ENCODE results near the gene KPNA6.

KPNA6 gene

DNA sequence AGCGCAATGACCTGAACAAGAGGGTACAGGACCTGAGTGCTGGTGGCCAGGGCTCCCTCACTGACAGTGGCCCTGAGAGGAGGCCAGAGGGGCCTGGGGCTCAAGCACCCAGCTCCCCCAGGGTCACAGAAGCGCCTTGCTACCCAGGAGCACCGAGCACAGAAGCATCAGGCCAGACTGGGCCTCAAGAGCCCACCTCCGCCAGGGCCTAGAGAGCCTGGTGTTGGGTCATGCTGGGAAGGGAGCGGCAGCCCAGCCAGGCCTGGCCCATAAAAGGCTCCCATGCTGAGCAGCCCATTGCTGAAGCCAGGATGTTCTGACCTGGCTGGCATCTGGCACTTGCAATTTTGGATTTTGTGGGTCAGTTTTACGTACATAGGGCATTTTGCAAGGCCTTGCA, 87.1 kb downstream of the KPNA6 start:
- no peaks in the 10 kb centered on the region for H3K27me3 ChIP-seq (ENCODE audit: insufficient read depth, low read length, poor library complexity)
- 0 out of 2 replicates have a peak overlapping the region, but pooled peaks have one; percentile 9 for H3K27ac ChIP-seq (ENCODE audit: low read length)
- no peak overlapping the region for H2AFZ ChIP-seq (ENCODE audit: low read depth, low read length)
- H3K36me3 ChIP-seq (ENCODE audit: insufficient read depth, low read length), result peaks cover 85% of the 10 kb centered on the region
- H3K4me1 ChIP-seq (ENCODE audit: insufficient read depth, low read length), result peaks cover 42% of the 10 kb centered on the region
- H3K9ac ChIP-seq (ENCODE audit: low read depth, low read length), result no peak overlapping the region
- no peak overlapping the region for H3K4me2 ChIP-seq (ENCODE audit: insufficient read depth, low read length)
- DNase-seq (no peak), ATAC-seq (ENCODE audit: insufficient read depth, low read depth) (no peak)
- TF ChIP-seq, protein P1, sequence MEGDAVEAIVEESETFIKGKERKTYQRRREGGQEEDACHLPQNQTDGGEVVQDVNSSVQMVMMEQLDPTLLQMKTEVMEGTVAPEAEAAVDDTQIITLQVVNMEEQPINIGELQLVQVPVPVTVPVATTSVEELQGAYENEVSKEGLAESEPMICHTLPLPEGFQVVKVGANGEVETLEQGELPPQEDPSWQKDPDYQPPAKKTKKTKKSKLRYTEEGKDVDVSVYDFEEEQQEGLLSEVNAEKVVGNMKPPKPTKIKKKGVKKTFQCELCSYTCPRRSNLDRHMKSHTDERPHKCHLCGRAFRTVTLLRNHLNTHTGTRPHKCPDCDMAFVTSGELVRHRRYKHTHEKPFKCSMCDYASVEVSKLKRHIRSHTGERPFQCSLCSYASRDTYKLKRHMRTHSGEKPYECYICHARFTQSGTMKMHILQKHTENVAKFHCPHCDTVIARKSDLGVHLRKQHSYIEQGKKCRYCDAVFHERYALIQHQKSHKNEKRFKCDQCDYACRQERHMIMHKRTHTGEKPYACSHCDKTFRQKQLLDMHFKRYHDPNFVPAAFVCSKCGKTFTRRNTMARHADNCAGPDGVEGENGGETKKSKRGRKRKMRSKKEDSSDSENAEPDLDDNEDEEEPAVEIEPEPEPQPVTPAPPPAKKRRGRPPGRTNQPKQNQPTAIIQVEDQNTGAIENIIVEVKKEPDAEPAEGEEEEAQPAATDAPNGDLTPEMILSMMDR (IDR thresholded peaks at IDR 0.05; ENCODE audit: borderline replicate concordance, extremely low read depth, low read length, poor library complexity, severe bottlenecking), result no peak
- no peak for TF ChIP-seq EZH2 (IDR thresholded peaks at IDR 0.05; ENCODE audit: borderline replicate concordance, low read depth, low read length, severe bottlenecking)
- H3K79me2 ChIP-seq (ENCODE audit: insufficient read depth, low read length), result no peaks in the 10 kb centered on the region; the same call in 1 of the 2 replicates
- no peaks in the 10 kb centered on the region for H3K9me3 ChIP-seq (ENCODE audit: insufficient read depth, low read length, severe bottlenecking)
- peaks cover 59% of the 10 kb centered on the region for H4K20me1 ChIP-seq (ENCODE audit: insufficient read depth, low read length)
- H3K4me3 ChIP-seq (ENCODE audit: low read depth in 1 of 2, low read length in 2 of 2), result no peak overlapping the region

DNA sequence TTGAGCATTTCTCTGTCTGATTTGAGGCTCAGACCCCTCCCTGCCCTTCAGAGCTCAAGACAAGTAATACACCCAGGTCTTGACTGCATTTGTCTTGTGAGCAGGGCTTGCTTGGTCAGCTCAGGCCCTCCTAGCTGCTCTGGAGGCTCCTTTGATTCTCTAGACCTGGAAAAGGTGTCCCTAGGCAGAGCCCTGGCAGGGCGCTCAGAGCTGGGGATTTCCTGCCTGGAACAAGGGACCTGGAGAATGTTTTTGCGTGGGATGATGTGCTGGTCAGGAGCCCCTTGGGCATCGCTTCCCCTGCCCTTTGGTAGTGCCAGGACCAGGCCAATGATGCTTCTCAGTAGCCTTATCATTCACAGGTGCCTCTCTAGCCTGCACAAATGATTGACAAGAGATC, 87.7 kb downstream of the KPNA6 start:
- no peaks in the 10 kb centered on the region; the same call in 1 of the 2 replicates for H3K79me2 ChIP-seq (ENCODE audit: insufficient read depth, low read length)
- H3K36me3 ChIP-seq (ENCODE audit: insufficient read depth, low read length), result peaks cover 80% of the 10 kb centered on the region
- peaks cover 47% of the 10 kb centered on the region for H3K4me1 ChIP-seq (ENCODE audit: insufficient read depth, low read length)
- peaks cover 56% of the 10 kb centered on the region for H4K20me1 ChIP-seq (ENCODE audit: insufficient read depth, low read length)
- no peak for TF ChIP-seq EZH2 (IDR thresholded peaks at IDR 0.05; ENCODE audit: borderline replicate concordance, low read depth, low read length, severe bottlenecking)
- TF ChIP-seq, protein P1 (IDR thresholded peaks at IDR 0.05; ENCODE audit: borderline replicate concordance, extremely low read depth, low read length, poor library complexity, severe bottlenecking), result no peak
- no peak overlapping the region for H3K9ac ChIP-seq (ENCODE audit: low read depth, low read length)
- H3K4me2 ChIP-seq (ENCODE audit: insufficient read depth, low read length), result no peak overlapping the region
- H3K27ac ChIP-seq (ENCODE audit: low read length), result no peak overlapping the region
- H2AFZ ChIP-seq (ENCODE audit: low read depth, low read length), result no peak overlapping the region
- no peak overlapping the region for H3K4me3 ChIP-seq (ENCODE audit: low read depth in 1 of 2, low read length in 2 of 2)
- ATAC-seq (ENCODE audit: insufficient read depth, low read depth) (no peak), DNase-seq (no peak)
- no peaks in the 10 kb centered on the region for H3K27me3 ChIP-seq (ENCODE audit: insufficient read depth, low read length, poor library complexity)
- H3K9me3 ChIP-seq (ENCODE audit: insufficient read depth, low read length, severe bottlenecking), result no peaks in the 10 kb centered on the region

DNA sequence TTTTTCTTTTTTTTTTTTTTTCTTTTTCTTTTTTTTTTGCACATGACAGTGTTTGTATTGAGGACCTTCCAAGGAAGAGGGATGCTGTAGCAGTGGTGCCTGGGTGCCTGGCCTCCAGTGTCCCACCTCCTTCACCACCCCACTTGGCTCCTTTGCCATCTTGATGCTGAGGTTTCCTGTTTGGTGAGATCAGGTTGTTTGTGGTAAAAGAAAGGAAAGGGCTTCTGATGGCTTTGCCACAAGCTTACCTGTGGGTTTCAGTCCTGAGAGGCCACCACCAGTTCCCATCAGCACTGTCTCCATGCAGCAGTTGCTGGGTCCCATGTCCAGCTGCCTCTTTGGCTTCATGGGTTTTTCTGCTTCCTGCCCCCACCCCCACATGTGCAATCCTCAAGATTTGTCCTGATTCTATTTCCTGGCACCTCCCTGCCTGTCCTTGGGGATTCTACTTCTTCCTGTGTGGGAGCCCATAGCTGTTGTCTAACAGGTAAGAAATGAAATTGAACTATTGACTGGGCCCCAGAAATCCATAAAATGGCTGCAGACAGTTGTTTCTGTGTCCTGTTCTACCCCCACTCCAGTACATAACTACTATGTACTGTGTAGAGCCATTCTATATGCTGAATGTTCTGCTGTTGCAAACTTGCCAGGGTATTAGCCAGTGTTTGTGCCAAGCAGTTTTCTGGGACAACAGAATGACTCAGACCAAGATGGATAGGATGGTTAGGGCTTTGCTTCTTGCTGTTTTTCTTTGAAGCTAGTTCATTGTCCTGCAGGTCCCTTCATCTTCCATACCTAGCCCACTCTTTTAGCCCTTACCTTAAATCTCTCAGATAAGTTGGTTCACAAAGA, 88.3 kb downstream of the KPNA6 start:
- Histone ChIP-seq H3K4me1 (ENCODE audit: insufficient read depth, low read length) (peaks cover 53% of the 10 kb centered on the region), H3K4me2 (ENCODE audit: insufficient read depth, low read length) (no peak overlapping the region)

More for the DNA sequence above, 88.3 kb downstream of the KPNA6 start:
- Histone ChIP-seq H3K27ac (ENCODE audit: low read length) (no peak overlapping the region), H3K9ac (ENCODE audit: low read depth, low read length) (no peak overlapping the region), H3K27me3 (ENCODE audit: insufficient read depth, low read length, poor library complexity) (no peaks in the 10 kb centered on the region), H3K4me3 (ENCODE audit: low read depth in 1 of 2, low read length in 2 of 2) (no peak overlapping the region), H3K9me3 (ENCODE audit: insufficient read depth, low read length, severe bottlenecking) (no peaks in the 10 kb centered on the region), H3K36me3 (ENCODE audit: insufficient read depth, low read length) (peaks cover 73% of the 10 kb centered on the region), H2AFZ (ENCODE audit: low read depth, low read length) (no peak overlapping the region), H3K79me2 (ENCODE audit: insufficient read depth, low read length) (no peaks in the 10 kb centered on the region; the same call in 1 of the 2 replicates), H4K20me1 (ENCODE audit: insufficient read depth, low read length) (peaks cover 53% of the 10 kb centered on the region)
- DNase-seq (peak; percentile 52), ATAC-seq (ENCODE audit: insufficient read depth, low read depth) (peak; percentile 38)
- TF ChIP-seq EZH2 (IDR thresholded peaks at IDR 0.05; ENCODE audit: borderline replicate concordance, low read depth, low read length, severe bottlenecking), result no peak
- TF ChIP-seq, protein P1 (IDR thresholded peaks at IDR 0.05; ENCODE audit: borderline replicate concordance, extremely low read depth, low read length, poor library complexity, severe bottlenecking), result no peak
